Measurements from ENCODE around the gene CDH4.

CDH4 gene

DNA sequence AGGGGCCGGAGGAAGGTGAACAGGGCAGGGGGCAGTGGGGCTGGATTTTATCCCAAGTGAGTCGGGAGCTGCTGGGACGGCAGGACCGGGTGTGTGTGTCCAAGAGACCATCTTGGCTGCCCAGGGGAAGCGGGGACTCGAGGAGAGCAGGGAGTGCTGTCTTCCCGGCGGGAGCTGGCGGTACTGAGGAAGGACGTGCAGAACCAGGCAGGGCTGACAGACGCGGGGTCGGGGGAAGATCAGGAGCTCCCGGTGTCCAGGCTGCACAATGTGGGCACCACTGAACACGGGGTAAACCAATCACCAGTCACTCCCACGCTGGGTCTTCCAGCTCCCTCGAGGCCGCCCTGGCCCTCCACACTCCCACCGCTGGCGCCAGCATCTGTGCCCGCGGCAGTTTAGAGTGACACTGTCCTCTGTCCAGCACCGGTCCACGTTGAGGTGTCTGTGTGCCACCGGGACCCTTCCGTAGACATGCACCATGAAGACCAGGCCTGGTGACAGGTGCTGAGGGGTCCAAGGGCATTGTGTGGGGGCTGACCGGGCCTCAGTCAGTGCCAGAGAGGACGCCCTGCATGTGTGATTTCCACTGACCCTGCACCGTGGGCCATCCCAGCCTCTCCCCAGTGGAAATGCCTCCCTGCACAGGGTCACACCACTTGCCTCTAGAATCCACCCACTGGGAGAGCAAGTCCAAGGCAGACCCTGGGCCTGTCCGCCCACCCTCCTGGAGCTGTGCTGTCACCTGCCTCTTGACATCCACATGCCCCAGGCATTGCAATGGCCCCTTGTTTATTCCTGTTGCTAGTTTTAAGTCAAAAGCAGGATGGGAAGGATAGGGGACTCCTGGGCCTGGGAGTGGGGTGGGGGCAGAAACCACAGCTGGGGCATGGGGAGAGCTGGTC, 411.7 kb downstream of the CDH4 start:
- no peak for DNase-seq

DNA sequence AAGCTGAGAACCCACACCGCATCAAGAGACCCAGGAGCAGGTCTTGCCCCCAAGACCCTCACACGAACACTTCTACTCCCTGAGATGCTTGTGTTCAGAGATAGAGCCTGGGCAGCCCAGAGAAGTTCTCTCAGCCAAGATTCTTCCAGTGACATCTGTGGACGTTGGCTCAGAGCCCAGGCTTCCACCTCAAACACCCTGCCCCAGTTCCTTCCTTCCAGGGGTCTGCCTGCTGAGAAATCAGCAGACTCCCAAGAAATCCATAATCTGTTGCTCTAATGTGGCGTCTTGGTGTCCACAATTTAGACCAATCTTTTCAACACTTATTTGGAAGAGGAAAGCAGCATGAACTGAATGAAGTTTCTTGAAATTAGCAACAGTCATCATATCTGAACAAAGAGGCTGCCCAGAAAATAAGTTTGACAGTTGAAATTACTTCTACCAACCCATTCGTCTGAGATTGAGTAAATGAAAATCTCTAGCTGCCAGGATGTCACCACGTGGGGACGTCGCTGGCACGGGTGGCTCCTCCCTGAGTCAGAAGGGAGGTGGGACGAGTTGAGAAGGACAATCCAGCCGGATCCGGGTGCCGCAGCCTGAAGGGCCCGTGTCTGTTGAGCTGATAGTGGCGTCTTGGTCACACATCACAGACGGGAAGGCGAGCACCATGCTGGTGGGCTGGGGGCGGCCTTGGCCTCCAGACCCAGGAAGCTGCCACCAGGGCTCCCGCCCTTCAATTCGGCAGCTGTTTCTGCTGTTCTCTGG, 412.7 kb downstream of the CDH4 start:
- DNase-seq, result no peak

GRCh38 chr20:61665528-61666470, 413.7 kb downstream of the CDH4 start:
- no peak for DNase-seq

- DNase-seq, result no peak
These were observed 414.4 kb downstream of the CDH4 start for GRCh38 chr20:61666471-61666832.

GRCh38 chr20:61667056-61667792, 415.2 kb downstream of the CDH4 start:
- DNase-seq, result no peak

DNA sequence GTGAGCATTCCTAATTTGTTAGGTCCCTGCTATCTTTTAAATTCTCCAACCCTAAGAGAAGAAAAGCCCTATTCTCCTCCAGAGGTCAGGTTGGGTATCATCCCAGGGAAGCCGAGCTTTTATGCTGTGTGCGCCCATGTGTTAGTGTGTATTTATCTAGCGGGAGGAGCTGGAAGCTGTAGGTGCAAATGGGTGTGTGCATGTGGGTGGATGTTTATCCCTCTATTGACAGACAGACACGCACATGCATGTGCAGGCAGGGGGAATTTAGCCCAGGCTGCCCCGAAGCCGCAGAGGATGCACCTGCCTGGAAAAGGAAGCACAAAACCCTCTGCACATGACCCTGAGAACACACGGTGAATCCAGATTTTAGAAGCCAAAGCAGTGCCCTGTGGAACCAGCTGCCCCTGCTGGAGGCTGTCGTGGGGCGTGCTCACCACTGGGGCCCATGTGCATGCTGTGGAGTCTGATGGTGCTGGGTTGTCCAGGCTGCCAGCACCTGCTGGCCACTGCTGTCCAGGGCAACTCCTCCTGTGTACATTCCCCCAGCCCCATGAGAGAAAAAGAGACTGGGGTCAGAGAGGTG, 416.1 kb downstream of the CDH4 start:
- DNase-seq, result no peak

DNA sequence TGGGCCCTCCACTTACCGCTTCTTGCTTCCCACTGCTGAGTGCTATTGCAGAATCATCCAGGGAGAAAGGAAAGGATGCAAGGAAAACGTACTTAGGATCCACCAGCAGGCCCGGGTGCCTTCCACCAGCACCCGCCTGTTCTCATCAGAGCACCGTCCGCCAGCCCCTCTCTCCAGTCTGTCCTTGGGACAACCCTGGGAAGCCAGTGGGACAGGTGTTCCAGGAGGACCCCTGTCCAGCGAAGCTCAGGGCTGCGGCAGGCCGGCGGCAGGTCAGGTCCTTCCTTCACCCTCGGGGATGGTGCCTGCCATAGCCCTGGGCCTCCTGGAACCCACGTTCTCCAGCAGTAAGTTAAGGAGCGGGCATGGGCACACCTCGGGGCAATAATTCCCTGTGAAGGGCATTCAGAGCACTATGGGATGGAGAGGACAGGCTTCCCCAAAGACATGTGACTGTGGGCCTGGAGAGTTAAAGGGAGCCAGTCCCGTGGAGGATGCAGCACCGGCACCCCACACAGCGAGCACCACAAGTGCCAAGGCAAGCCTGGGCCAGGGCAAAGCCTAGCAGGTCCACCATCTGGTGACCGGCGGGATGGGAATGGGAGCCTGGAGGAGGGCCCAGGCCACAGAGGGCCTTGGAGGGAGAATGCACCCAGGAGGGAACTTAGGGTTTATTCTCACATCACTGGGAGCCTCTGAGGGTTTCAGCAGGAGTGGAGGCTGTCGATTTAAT, 416.9 kb downstream of the CDH4 start:
- DNase-seq, result no peak

GRCh38 chr20:61670274-61670673, 418.2 kb downstream of the CDH4 start:
- no peak for DNase-seq

DNA sequence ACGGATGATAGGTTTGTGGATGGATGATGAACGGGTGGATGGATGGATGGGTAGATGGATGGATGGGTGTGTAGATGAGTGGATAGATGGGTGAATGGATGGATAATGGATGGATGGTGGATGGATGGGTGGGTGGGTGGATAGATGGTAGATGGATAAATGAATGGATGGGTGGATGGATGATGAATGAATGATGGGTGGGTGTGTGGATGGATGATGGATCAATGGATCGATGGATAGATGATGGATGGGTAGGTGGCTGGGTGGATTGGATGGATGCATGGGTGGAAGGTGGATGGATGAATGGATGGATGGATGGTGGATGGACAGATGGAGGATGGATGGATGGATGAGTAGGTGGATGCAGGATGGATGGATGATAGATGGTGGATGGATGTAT, 419.5 kb downstream of the CDH4 start:
- no peak for DNase-seq

- DNase-seq, result no peak
These were observed 421.2 kb downstream of the CDH4 start for GRCh38 chr20:61673152-61673847.

- no peak for DNase-seq
These were observed 422.1 kb downstream of the CDH4 start for GRCh38 chr20:61674121-61674520.

DNA sequence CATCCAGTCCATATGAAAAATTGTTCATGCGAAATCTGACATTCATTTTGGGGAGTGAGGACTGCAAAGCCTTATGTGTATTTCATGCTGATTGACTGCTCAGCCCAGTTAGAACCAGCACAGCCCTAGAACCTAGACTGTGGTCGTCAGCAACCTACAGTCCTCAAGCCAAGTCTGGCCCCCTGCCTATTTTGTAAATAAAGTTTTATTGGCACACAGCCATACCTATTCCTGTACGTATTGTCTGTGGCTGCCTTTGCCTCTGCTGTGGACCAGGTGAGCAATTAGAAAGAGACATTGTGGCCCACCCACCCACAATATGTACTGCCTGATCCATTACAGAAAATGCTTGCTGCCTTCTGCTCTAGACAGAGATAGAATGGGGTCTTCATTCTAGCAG, 422.6 kb downstream of the CDH4 start:
- no peak for DNase-seq

- no peak for DNase-seq
These were observed 425.9 kb downstream of the CDH4 start for GRCh38 chr20:61677928-61678327.

GRCh38 chr20:61678437-61678836, 426.4 kb downstream of the CDH4 start:
- DNase-seq, result no peak

- no peak for DNase-seq
These were observed 427.4 kb downstream of the CDH4 start for GRCh38 chr20:61679473-61679872.

- DNase-seq, result no peak
These were observed 428.0 kb downstream of the CDH4 start for GRCh38 chr20:61680096-61680495.

DNA sequence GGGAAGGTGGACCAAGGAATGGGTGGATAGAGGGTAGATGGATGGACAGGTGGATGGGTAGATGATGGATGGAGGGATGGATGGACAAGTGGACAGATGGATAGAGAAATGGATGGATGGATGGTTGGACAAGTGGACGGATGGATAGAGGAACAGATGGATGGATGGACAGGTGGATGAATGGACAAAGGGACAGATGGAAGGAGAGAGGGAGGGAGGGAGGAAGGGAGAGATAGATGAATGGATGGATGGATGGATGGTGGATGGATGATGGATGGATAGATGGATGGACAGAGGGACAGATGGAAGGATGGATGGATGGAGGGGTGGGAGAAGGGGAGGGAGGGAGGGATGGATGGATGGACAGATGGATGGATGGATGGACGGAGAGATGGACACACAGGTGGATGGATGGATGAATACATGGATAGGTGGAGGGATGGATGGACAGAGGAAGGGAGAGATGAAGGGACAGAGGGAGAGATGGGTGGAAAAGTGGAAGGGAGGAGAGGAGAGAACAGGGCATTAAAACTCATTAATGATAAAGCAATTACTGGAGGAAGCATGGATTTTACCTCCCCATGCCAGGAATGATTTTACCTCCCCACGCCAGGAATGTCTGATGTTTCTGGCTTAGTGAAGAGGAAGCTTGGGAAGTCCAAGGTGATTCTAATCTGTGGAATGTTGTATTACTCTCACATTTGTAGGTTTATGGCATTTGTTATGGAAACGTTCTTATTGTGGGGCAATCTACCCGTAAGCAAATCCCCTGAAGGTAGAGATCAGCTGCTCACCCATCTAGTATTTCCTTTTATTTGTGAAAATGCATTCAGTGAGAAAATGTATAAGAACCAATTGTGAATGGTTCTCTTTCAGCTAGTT, 430.3 kb downstream of the CDH4 start:
- no peak for DNase-seq

DNA sequence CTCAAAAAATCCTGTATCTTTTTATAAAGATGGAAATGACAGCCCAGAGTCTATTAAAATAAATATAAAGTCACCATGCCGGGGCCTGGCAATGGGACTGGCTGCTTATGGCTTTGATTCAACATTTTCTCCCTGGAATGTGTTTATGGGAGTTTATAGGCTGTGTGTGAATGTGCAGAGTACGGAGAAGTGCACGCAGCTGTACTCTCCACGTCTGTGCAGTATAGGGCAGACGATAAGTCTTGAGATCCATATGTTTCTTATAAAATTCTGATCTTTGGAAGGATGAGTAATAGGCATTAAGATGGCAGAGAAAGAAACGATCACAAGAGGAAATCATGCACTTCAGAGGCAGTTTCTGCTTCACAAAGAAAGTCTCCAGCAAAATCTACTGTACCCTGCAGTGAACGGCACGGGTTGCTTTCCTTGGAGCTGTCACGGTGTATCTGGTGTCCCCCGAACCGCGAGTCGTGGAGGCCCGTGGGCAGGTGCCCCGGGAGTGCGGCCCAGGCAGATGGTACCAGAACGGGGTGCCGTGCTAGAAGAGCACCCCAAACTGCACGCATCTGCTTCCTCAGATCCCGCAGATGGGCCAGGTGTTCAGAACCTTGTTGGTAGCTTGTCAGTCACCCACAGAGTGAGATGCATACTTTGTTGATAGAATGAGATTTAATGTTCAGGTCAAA, 431.1 kb downstream of the CDH4 start:
- DNase-seq, result no peak

DNA sequence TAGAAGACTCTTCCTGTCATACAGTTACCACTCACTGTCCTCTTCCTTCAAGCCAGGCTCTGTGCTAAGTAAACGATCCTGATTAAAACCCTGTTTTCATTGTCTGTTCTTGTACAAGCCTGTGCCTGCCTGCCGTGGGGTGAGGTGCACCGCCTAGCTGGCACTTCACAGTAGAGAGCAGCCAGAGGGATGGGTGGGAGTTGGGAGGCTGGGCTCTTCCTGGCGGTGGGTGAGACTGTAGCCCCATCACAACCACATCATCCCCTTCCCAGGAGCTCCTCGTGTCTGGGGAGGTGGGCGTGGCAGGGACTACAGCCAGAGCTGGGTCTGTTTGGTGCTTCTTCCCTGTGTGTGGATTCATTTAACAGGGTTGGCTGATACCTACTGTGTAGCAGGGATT, 431.7 kb downstream of the CDH4 start:
- no peak for DNase-seq
